ENCODE results near the gene CBX7.

GRCh38 chr22:39089928-39090327 is 62.6 kb downstream of the CBX7 start:
- no peak for TF ChIP-seq CTCF (conservative IDR thresholded peaks at IDR 0.05 in 1 of 2, IDR thresholded peaks at IDR 0.05 in 1 of 2; ENCODE audit: low read depth in 1 of 2, low read length in 2 of 2)
- TF ChIP-seq EZH2 (IDR thresholded peaks at IDR 0.05; ENCODE audit: low read length, missing control alignments), result no peak
